ENCODE results near the gene MRPL37. TPM values are rescaled to one million over a fixed set of nuclear protein-coding genes. Genes with fewer than 3 reads are reported as not detected.

Gene MRPL37
- total RNA-seq, 2 donors from 2014 or later, result 34.9 to 41.8 TPM

- Histone ChIP-seq H3K27me3 (no peaks in the 10 kb centered on the region), H3K4me3 (no peak overlapping the region), H3K4me1 (no peaks in the 10 kb centered on the region), H3K36me3 (replicated peaks in 1 of 2; ENCODE audit: insufficient read depth in 1 of 2, low read depth in 2 of 2) (no peaks in the 10 kb centered on the region), H3K9me3 (no peaks in the 10 kb centered on the region), H3K27ac (no peak overlapping the region)
- intact Hi-C loops (cut with DNase I), result no loop called here
- 85 to 89% methylated on average over 8 of the region's 8 CpGs for WGBS, 2 donors
- TF ChIP-seq POLR2A (IDR thresholded peaks at IDR 0.05) (no peak), CTCF (IDR thresholded peaks at IDR 0.05) (no peak)
- ATAC-seq, result no peak
- DNase-seq, result no peak
These were observed 28.4 kb upstream of the MRPL37 start for GRCh38 chr1:54171606-54172005.

GRCh38 chr1:54172614-54173599 lies 27.1 kb upstream of the MRPL37 start:
- Histone ChIP-seq H3K36me3 (replicated peaks in 1 of 2; ENCODE audit: insufficient read depth in 1 of 2, low read depth in 2 of 2) (no peaks in the 10 kb centered on the region), H3K4me1 (no peaks in the 10 kb centered on the region), H3K4me3 (no peak overlapping the region), H3K27me3 (no peaks in the 10 kb centered on the region), H3K9me3 (no peaks in the 10 kb centered on the region), H3K27ac (no peak overlapping the region)
- no peak for DNase-seq
- 75 to 80% methylated on average over 10 of the region's 10 CpGs for WGBS, 2 donors
- peak; percentile 21 for ATAC-seq
- TF ChIP-seq CTCF (IDR thresholded peaks at IDR 0.05) (no peak), POLR2A (IDR thresholded peaks at IDR 0.05) (no peak)
- intact Hi-C loops (cut with DNase I), result no loop called here

GRCh38 chr1:54173681-54174080 lies 26.3 kb upstream of the MRPL37 start:
- Histone ChIP-seq H3K9me3 (no peaks in the 10 kb centered on the region), H3K27ac (no peak overlapping the region), H3K36me3 (replicated peaks in 1 of 2; ENCODE audit: insufficient read depth in 1 of 2, low read depth in 2 of 2) (no peaks in the 10 kb centered on the region), H3K4me3 (no peak overlapping the region), H3K4me1 (no peaks in the 10 kb centered on the region), H3K27me3 (no peaks in the 10 kb centered on the region)
- TF ChIP-seq POLR2A (IDR thresholded peaks at IDR 0.05), result no peak
- DNase-seq (no peak), ATAC-seq (no peak)
- intact Hi-C loops (cut with DNase I), result no loop called here
- 68 to 72% methylated on average over 5 to 9 of the region's 9 CpGs for WGBS, 2 donors

GRCh38 chr1:54174106-54174505 lies 25.9 kb upstream of the MRPL37 start:
- ATAC-seq (no peak), DNase-seq (no peak)
- Histone ChIP-seq H3K4me1 (no peaks in the 10 kb centered on the region), H3K4me3 (no peak overlapping the region), H3K27me3 (no peaks in the 10 kb centered on the region), H3K9me3 (no peaks in the 10 kb centered on the region), H3K27ac (no peak overlapping the region), H3K36me3 (replicated peaks in 1 of 2; ENCODE audit: insufficient read depth in 1 of 2, low read depth in 2 of 2) (no peaks in the 10 kb centered on the region)
- intact Hi-C loops (cut with DNase I), result no loop called here
- TF ChIP-seq CTCF (IDR thresholded peaks at IDR 0.05), result no peak
- TF ChIP-seq POLR2A (IDR thresholded peaks at IDR 0.05), result no peak
- 84 to 93% methylated on average over 3 to 4 of the region's 4 CpGs for WGBS, 2 donors

GRCh38 chr1:54176621-54177327 lies 23.2 kb upstream of the MRPL37 start:
- H3K27me3 ChIP-seq, result no peaks in the 10 kb centered on the region
- no peak for DNase-seq

More at GRCh38 chr1:54176621-54177327, 23.2 kb upstream of the MRPL37 start:
- Histone ChIP-seq H3K9me3 (no peaks in the 10 kb centered on the region), H3K36me3 (replicated peaks in 1 of 2; ENCODE audit: insufficient read depth in 1 of 2, low read depth in 2 of 2) (no peaks in the 10 kb centered on the region), H3K4me1 (no peaks in the 10 kb centered on the region), H3K4me3 (no peak overlapping the region), H3K27ac (no peak overlapping the region)
- ATAC-seq, result no peak
- WGBS, 2 donors, result 88 to 94% methylated on average over 5 to 6 of the region's 6 CpGs
- intact Hi-C loops (cut with DNase I), result no loop called here
- TF ChIP-seq POLR2A (IDR thresholded peaks at IDR 0.05) (no peak), CTCF (IDR thresholded peaks at IDR 0.05) (no peak)
